HCT116 (cell line): ENCODE results near the gene PRICKLE1. TPM values are rescaled to one million over a fixed set of nuclear protein-coding genes. Genes with fewer than 3 reads are reported as not detected.

Experiments
- ATAC-seq: fragments of 200-7000 bp; cut with Tn5 transposase; 2 replicates; pipeline ENCODE4 v1.9.1; 2020; ENCODE audit warnings: mild to moderate bottlenecking, moderate library complexity
- BruUV-seq: library from RNA; stranded (reverse); fragments of 400-500 nt; replicated peaks from 2 replicates; lab custom pipeline; 2021; lab: Mats Ljungman, UMichigan
- CTCF ChIA-PET: fragments of 300-600 bp; sonication (Branson Sonifier 250); formaldehyde crosslinking; loops from one replicate; lab custom pipeline; 2021; ENCODE audit warnings: antibody characterized with exemption; lab: Charles Lee
- POLR2A ChIA-PET: fragments of 300-600, 350-600 bp; sonication (Branson Sonifier 250); formaldehyde crosslinking; loops from one replicate; lab custom pipeline; 2021; ENCODE audit warnings: antibody characterized with exemption; lab: Charles Lee
- RAD21 ChIA-PET, 2 experiments: fragments of 300-600 bp; sonication (Branson Sonifier 250); formaldehyde crosslinking; loops; one replicate each; lab custom pipeline; 2023; ENCODE audit warnings: low total read pairs in 2 of 2; ENCODE audit not compliant: uncharacterized antibody in 2 of 2, unreplicated experiment in 2 of 2, low non-redundant PET in 1 of 2; lab: Charles Lee
- DNase-seq: peaks from one replicate; pipeline ENCODE4 v3.0.0-alpha.2; 2010; ENCODE audit warnings: low read depth, low spot score
- H2AFZ ChIP-seq: fragments of 200-600 bp; shearing (Covaris generic), sonication (generic); 2 replicates; pipeline ENCODE4 v1.6.1; 2017; ENCODE audit warnings: low read depth, mixed run types, mixed read lengths, antibody characterized with exemption, low read length; ENCODE audit not compliant: poor library complexity, severe bottlenecking
- H3K27ac ChIP-seq: 2 replicates; pipeline ENCODE4 v1.5.1; 2012; ENCODE audit warnings: low read depth, low read length
- H3K27me3 ChIP-seq: fragments of 200-600 bp; sonication (generic); 2 replicates; pipeline ENCODE4 v1.6.1; 2016; ENCODE audit warnings: mixed run types, low read length, mixed read lengths; ENCODE audit not compliant: insufficient read depth
- H3K36me3 ChIP-seq, 2 experiments: fragments of 200-500 bp in 1 of 2; fragments of 200-600 bp in 1 of 2; sonication (Bioruptor generic) in 1 of 2; sonication (generic) in 1 of 2; 2 replicates each; pipeline versions ENCODE4 v1.5.1 to v1.6.1; 2014 to 2016; ENCODE audit warnings: low read length in 2 of 2, inconsistent platforms in 1 of 2, mixed read lengths in 1 of 2, mixed run types in 1 of 2; ENCODE audit not compliant: insufficient read depth in 2 of 2, control insufficient read depth in 1 of 2
- H3K4me1 ChIP-seq, 2 experiments: fragments of 200-600 bp in 1 of 2; sonication (generic) in 1 of 2; 2 replicates each; pipeline versions ENCODE4 v1.5.1 to v1.6.1; 2012 to 2017; ENCODE audit warnings: low read length in 2 of 2, inconsistent platforms in 1 of 2, mild to moderate bottlenecking in 1 of 2, mixed read lengths in 1 of 2, mixed run types in 1 of 2, moderate library complexity in 1 of 2; ENCODE audit not compliant: insufficient read depth in 2 of 2, control insufficient read depth in 1 of 2
- H3K4me2 ChIP-seq: fragments of 200-600 bp; sonication (generic); 2 replicates; pipeline ENCODE4 v1.6.1; 2017; ENCODE audit warnings: mixed run types, low read length, mixed read lengths
- H3K4me3 ChIP-seq, 2 experiments: fragments of 200-600 bp in 1 of 2; sonication (generic) in 1 of 2; replicated peaks in 1 of 2; 2 replicates each; pipeline ENCODE4 v1.5.1; 2011 to 2016; ENCODE audit warnings: low read length in 2 of 2, control low read depth in 1 of 2, low read depth in 1 of 2, mild to moderate bottlenecking in 1 of 2, mixed read lengths in 1 of 2, mixed run types in 1 of 2
- H3K79me2 ChIP-seq: fragments of 200-600 bp; sonication (generic); 2 replicates; pipeline ENCODE4 v1.6.1; 2017; ENCODE audit warnings: mild to moderate bottlenecking, mixed run types, low read length, moderate library complexity, mixed read lengths; ENCODE audit not compliant: insufficient read depth
- H3K9ac ChIP-seq: fragments of 200-600 bp; sonication (generic); 2 replicates; pipeline ENCODE4 v1.6.1; 2016; ENCODE audit warnings: low read length, mixed read lengths
- H3K9me2 ChIP-seq: fragments of 200-600 bp; sonication (generic), shearing (Covaris generic); 2 replicates; pipeline ENCODE4 v1.6.1; 2017; ENCODE audit warnings: mixed run types, mild to moderate bottlenecking, moderate library complexity; ENCODE audit not compliant: insufficient read depth
- H3K9me3 ChIP-seq, 2 experiments: fragments of 200-500 bp in 1 of 2; fragments of 200-600 bp in 1 of 2; sonication (Bioruptor generic) in 1 of 2; sonication (generic) in 1 of 2; 2 replicates each; pipeline ENCODE4 v1.6.1; 2014 to 2017; ENCODE audit warnings: low read length in 2 of 2, mixed read lengths in 2 of 2, inconsistent platforms in 1 of 2, low read depth in 1 of 2, mild to moderate bottlenecking in 1 of 2, mixed run types in 1 of 2, moderate library complexity in 1 of 2; ENCODE audit not compliant: control insufficient read depth in 1 of 2, insufficient read depth in 1 of 2
- H4K20me1 ChIP-seq: fragments of 200-600 bp; sonication (generic), shearing (Covaris generic); 2 replicates; pipeline ENCODE4 v1.6.1; 2017; ENCODE audit warnings: mixed run types, mild to moderate bottlenecking, moderate library complexity; ENCODE audit not compliant: insufficient read depth
- CBX3 ChIP-seq: IDR thresholded peaks from 2 replicates; pipeline ENCODE4 v1.6.1; 2012; ENCODE audit warnings: low read depth
- CEBPB ChIP-seq: IDR thresholded peaks from 2 replicates; pipeline ENCODE4 v1.6.1; 2012; ENCODE audit warnings: low read depth
- CTCF ChIP-seq, 3 experiments: fragments of 200-600 bp in 1 of 3; sonication (generic) in 1 of 3; IDR thresholded peaks in 2 of 3; conservative IDR thresholded peaks in 1 of 3; 2 replicates each; pipeline ENCODE4 v1.5.1; 2012 to 2017; ENCODE audit warnings: low read depth in 2 of 3, low read length in 2 of 3, antibody characterized with exemption in 1 of 3, borderline replicate concordance in 1 of 3, control low read depth in 1 of 3, mild to moderate bottlenecking in 1 of 3, mixed read lengths in 1 of 3, mixed run types in 1 of 3, moderate library complexity in 1 of 3; ENCODE audit not compliant: insufficient read depth in 1 of 3
- EGR1 ChIP-seq: IDR thresholded peaks from 2 replicates; pipeline ENCODE4 v1.6.1; 2012; ENCODE audit warnings: low read depth
- ELF1 ChIP-seq: IDR thresholded peaks from 2 replicates; pipeline ENCODE4 v1.6.1; 2012; ENCODE audit warnings: low read depth, borderline replicate concordance
- EZH2phosphoT487 ChIP-seq: fragments of 200-600 bp; IDR thresholded peaks from 2 replicates; pipeline ENCODE4 v1.6.1; 2018; ENCODE audit warnings: antibody characterized with exemption, borderline replicate concordance
- FOSL1 ChIP-seq: IDR thresholded peaks from 2 replicates; pipeline ENCODE4 v1.6.1; 2012; ENCODE audit warnings: low read depth
- JUND ChIP-seq: IDR thresholded peaks from 2 replicates; pipeline ENCODE4 v1.6.1; 2012
- POLR2A ChIP-seq: IDR thresholded peaks from 2 replicates; pipeline ENCODE4 v1.7.0; 2011; ENCODE audit warnings: borderline replicate concordance; ENCODE audit not compliant: insufficient read depth, insufficient read length; ENCODE audit errors: extremely low read depth
- POLR2AphosphoS5 ChIP-seq: IDR thresholded peaks from 2 replicates; pipeline ENCODE4 v1.6.1; 2011; ENCODE audit warnings: mild to moderate bottlenecking, low read depth, low read length, moderate library complexity
- REST ChIP-seq: IDR thresholded peaks from 2 replicates; pipeline ENCODE4 v1.6.1; 2012; ENCODE audit warnings: low read depth
- SIN3A ChIP-seq: IDR thresholded peaks from 2 replicates; pipeline ENCODE4 v1.6.1; 2012; ENCODE audit warnings: low read depth
- SRF ChIP-seq: IDR thresholded peaks from 2 replicates; pipeline ENCODE4 v1.6.1; 2012; ENCODE audit warnings: low read depth
- TCF7L2 ChIP-seq: IDR thresholded peaks from 2 replicates; pipeline ENCODE4 v1.7.0; 2011; ENCODE audit warnings: borderline replicate concordance, inconsistent platforms; ENCODE audit not compliant: insufficient read depth, insufficient read length; ENCODE audit errors: extremely low read depth
- YY1 ChIP-seq: IDR thresholded peaks from 2 replicates; pipeline ENCODE4 v1.6.1; 2011; ENCODE audit warnings: low read length, low read depth, moderate library complexity, mild to moderate bottlenecking; ENCODE audit not compliant: insufficient replicate concordance; ENCODE audit errors: extremely low read depth
- ZNF274 ChIP-seq: fragments of 200-500 bp; sonication (Bioruptor generic); IDR thresholded peaks from 2 replicates; pipeline ENCODE4 v1.6.1; 2014; ENCODE audit warnings: mild to moderate bottlenecking, low read depth, low read length, inconsistent platforms
- intact Hi-C: fragments of 100-400 bp; cut with micrococcal nuclease; formaldehyde crosslinking; loops from 2 replicates; pipeline ENCODE4 v1.10.0; 2022
- total RNA-seq: library from RNA; stranded (reverse); gene quantifications from one replicate; pipeline ENCODE4 v1.2.1, GENCODE V29; 2021; ENCODE audit not compliant: unreplicated experiment
- TF ChIP-seq, protein P1 (sequence below): IDR thresholded peaks from 2 replicates; pipeline ENCODE4 v1.6.1; 2012
- TF ChIP-seq, protein P2 (sequence below): IDR thresholded peaks from 2 replicates; pipeline ENCODE4 v1.6.1; 2012

PRICKLE1 gene
- total RNA-seq, 1 experiment from 2014 or later = 1.3 TPM

- POLR2A ChIA-PET = no interaction called here
- RAD21 ChIA-PET = no interaction called here
- H4K20me1 ChIP-seq = no peaks in the 10 kb centered on the region
- H3K36me3 ChIP-seq = peaks cover 0 to 4% of the 10 kb centered on the region in 2 experiments; a peak in 2 of 4 replicates
- intact Hi-C loops = no loop called here
- TF ChIP-seq ZNF274 = no peak
- TF ChIP-seq ELF1 = no peak
- TF ChIP-seq, protein P1, sequence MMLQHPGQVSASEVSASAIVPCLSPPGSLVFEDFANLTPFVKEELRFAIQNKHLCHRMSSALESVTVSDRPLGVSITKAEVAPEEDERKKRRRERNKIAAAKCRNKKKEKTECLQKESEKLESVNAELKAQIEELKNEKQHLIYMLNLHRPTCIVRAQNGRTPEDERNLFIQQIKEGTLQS = no peak
- no peak for TF ChIP-seq CBX3
- no peak for TF ChIP-seq TCF7L2
- no peak for TF ChIP-seq SIN3A
- no peak for TF ChIP-seq POLR2A
- TF ChIP-seq EZH2phosphoT487 = no peak
- no peak for TF ChIP-seq CEBPB
- TF ChIP-seq EGR1 = no peak
- no peak for TF ChIP-seq SRF
- TF ChIP-seq, protein P2, sequence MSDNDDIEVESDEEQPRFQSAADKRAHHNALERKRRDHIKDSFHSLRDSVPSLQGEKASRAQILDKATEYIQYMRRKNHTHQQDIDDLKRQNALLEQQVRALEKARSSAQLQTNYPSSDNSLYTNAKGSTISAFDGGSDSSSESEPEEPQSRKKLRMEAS = no peak
- no peak for TF ChIP-seq POLR2AphosphoS5
- no peak for TF ChIP-seq CTCF (IDR thresholded peaks at IDR 0.05 in 2 of 3, conservative IDR thresholded peaks at IDR 0.05 in 1 of 3; ENCODE audit: borderline replicate concordance in 1 of 3, insufficient read depth in 1 of 3, low read depth in 2 of 3, low read length in 2 of 3)
- no peak for TF ChIP-seq JUND
- TF ChIP-seq FOSL1 = no peak
- TF ChIP-seq YY1 = no peak
- TF ChIP-seq REST = no peak
- no peaks in the 10 kb centered on the region for H3K4me1 ChIP-seq
- no peak overlapping the region for H3K27ac ChIP-seq
- no peaks in the 10 kb centered on the region for H3K9me2 ChIP-seq
- no peak overlapping the region for H3K4me2 ChIP-seq
- H3K9ac ChIP-seq = no peak overlapping the region
- H3K79me2 ChIP-seq = no peaks in the 10 kb centered on the region
- CTCF ChIA-PET = no interaction called here
- no peaks in the 10 kb centered on the region for H3K9me3 ChIP-seq
- no TSS peak for BruUV-seq
- DNase-seq (no peak), ATAC-seq (no peak)
- H3K27me3 ChIP-seq = no peaks in the 10 kb centered on the region
- no peak overlapping the region for H3K4me3 ChIP-seq
- no peak overlapping the region for H2AFZ ChIP-seq
These were observed 142.8 kb downstream of the PRICKLE1 start for GRCh38 chr12:42446761-42447160.
